ENCODE measurements around the gene COMMD2.
A peak's percentile ranks its signal among the peaks of the same experiment; 100 is the strongest.

The COMMD2 gene

GRCh38 chr3:149777414-149778214 is 25.3 kb upstream of the COMMD2 start:
- no peak overlapping the region for H3K4me3 ChIP-seq (ENCODE audit: control insufficient read depth, low read depth, low read length)
- TF ChIP-seq CTCF (conservative IDR thresholded peaks at IDR 0.05; ENCODE audit: control insufficient read depth, insufficient read depth, low read depth, low read length) = no peak
- no peak for DNase-seq (ENCODE audit: low read depth)

- H3K4me3 ChIP-seq (ENCODE audit: control insufficient read depth, low read depth, low read length) = no peak overlapping the region
- TF ChIP-seq CTCF (conservative IDR thresholded peaks at IDR 0.05; ENCODE audit: control insufficient read depth, insufficient read depth, low read depth, low read length) = no peak
- DNase-seq (ENCODE audit: low read depth) = no peak
Observed at GRCh38 chr3:149776170-149776569, 23.9 kb upstream of the COMMD2 start.

GRCh38 chr3:149772861-149773260 is 20.6 kb upstream of the COMMD2 start:
- no peak for TF ChIP-seq CTCF (conservative IDR thresholded peaks at IDR 0.05; ENCODE audit: control insufficient read depth, insufficient read depth, low read depth, low read length)
- H3K4me3 ChIP-seq (ENCODE audit: control insufficient read depth, low read depth, low read length) = no peak overlapping the region
- DNase-seq (ENCODE audit: low read depth) = no peak

GRCh38 chr3:149771652-149772271 is 19.5 kb upstream of the COMMD2 start:
- peak; percentile 38 for DNase-seq (ENCODE audit: low read depth)
- TF ChIP-seq CTCF (conservative IDR thresholded peaks at IDR 0.05; ENCODE audit: control insufficient read depth, insufficient read depth, low read depth, low read length) = peak; percentile 87

GRCh38 chr3:149770246-149770645 is 18.0 kb upstream of the COMMD2 start:
- DNase-seq (ENCODE audit: low read depth) = no peak
- no peak overlapping the region for H3K4me3 ChIP-seq (ENCODE audit: control insufficient read depth, low read depth, low read length)
- TF ChIP-seq CTCF (conservative IDR thresholded peaks at IDR 0.05; ENCODE audit: control insufficient read depth, insufficient read depth, low read depth, low read length) = no peak

More at GRCh38 chr3:149771652-149772271, 19.5 kb upstream of the COMMD2 start:
- H3K4me3 ChIP-seq (ENCODE audit: control insufficient read depth, low read depth, low read length) = no peak overlapping the region

GRCh38 chr3:149768704-149769103 is 16.4 kb upstream of the COMMD2 start:
- no peak for TF ChIP-seq CTCF (conservative IDR thresholded peaks at IDR 0.05; ENCODE audit: control insufficient read depth, insufficient read depth, low read depth, low read length)
- no peak overlapping the region for H3K4me3 ChIP-seq (ENCODE audit: control insufficient read depth, low read depth, low read length)
- no peak for DNase-seq (ENCODE audit: low read depth)
